ENCODE results near the gene MARCHF3.
A peak's percentile ranks its signal among the peaks of the same experiment; 100 is the strongest.

MARCHF3 gene

GRCh38 chr5:126878085-126878484 is 152.3 kb downstream of the MARCHF3 start:
- no peak overlapping the region for H3K9ac ChIP-seq (ENCODE audit: low read depth, low read length)
- no peak overlapping the region for H3K4me3 ChIP-seq (ENCODE audit: low read length)
- no peak overlapping the region for H3K27ac ChIP-seq (ENCODE audit: low read length)
- H3K9me3 ChIP-seq (ENCODE audit: insufficient read depth, low read depth, low read length): no peaks in the 10 kb centered on the region
- peaks cover 9% of the 10 kb centered on the region for H3K4me1 ChIP-seq (ENCODE audit: insufficient read depth, low read length)
- H3K27me3 ChIP-seq (ENCODE audit: insufficient read depth, low read length): no peaks in the 10 kb centered on the region
- H3K36me3 ChIP-seq (ENCODE audit: insufficient read depth, low read depth, low read length): no peaks in the 10 kb centered on the region

DNA sequence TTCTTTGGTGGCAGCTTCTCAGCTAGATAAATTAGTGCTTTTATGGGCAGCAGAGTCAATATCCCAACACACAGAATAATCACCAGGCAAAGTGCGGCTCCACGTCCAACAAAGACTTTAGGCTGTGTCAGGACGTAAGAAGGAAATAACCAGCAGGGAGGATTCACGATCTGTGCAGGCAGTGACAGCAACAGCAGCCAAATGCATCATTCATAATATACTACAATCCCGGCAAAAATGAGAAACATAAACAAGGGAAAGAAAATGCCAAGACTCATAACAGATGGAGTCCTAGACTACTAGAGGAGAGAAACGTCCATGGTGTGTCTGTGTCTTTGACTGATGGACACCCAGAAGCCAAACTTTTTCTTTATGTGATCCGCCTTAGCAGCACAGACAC is 152.8 kb downstream of the MARCHF3 start:
- no peak overlapping the region for H3K27ac ChIP-seq (ENCODE audit: low read length)
- H3K4me3 ChIP-seq (ENCODE audit: low read length): no peak overlapping the region
- H3K9me3 ChIP-seq (ENCODE audit: insufficient read depth, low read depth, low read length): no peaks in the 10 kb centered on the region

GRCh38 chr5:126875303-126875785 is 155.0 kb downstream of the MARCHF3 start:
- peaks cover 9% of the 10 kb centered on the region for H3K4me1 ChIP-seq (ENCODE audit: insufficient read depth, low read length)
- H3K27me3 ChIP-seq (ENCODE audit: insufficient read depth, low read length): no peaks in the 10 kb centered on the region
- no peaks in the 10 kb centered on the region for H3K36me3 ChIP-seq (ENCODE audit: insufficient read depth, low read depth, low read length)
- no peak overlapping the region for H3K4me3 ChIP-seq (ENCODE audit: low read length)
- no peak overlapping the region for H3K27ac ChIP-seq (ENCODE audit: low read length)
- H3K9me3 ChIP-seq (ENCODE audit: insufficient read depth, low read depth, low read length): no peaks in the 10 kb centered on the region
- H3K9ac ChIP-seq (ENCODE audit: low read depth, low read length): no peak overlapping the region

More for the DNA sequence above, 152.8 kb downstream of the MARCHF3 start:
- Histone ChIP-seq H3K4me1 (ENCODE audit: insufficient read depth, low read length) (peaks cover 9% of the 10 kb centered on the region), H3K27me3 (ENCODE audit: insufficient read depth, low read length) (no peaks in the 10 kb centered on the region), H3K36me3 (ENCODE audit: insufficient read depth, low read depth, low read length) (no peaks in the 10 kb centered on the region), H3K9ac (ENCODE audit: low read depth, low read length) (no peak overlapping the region)

DNA sequence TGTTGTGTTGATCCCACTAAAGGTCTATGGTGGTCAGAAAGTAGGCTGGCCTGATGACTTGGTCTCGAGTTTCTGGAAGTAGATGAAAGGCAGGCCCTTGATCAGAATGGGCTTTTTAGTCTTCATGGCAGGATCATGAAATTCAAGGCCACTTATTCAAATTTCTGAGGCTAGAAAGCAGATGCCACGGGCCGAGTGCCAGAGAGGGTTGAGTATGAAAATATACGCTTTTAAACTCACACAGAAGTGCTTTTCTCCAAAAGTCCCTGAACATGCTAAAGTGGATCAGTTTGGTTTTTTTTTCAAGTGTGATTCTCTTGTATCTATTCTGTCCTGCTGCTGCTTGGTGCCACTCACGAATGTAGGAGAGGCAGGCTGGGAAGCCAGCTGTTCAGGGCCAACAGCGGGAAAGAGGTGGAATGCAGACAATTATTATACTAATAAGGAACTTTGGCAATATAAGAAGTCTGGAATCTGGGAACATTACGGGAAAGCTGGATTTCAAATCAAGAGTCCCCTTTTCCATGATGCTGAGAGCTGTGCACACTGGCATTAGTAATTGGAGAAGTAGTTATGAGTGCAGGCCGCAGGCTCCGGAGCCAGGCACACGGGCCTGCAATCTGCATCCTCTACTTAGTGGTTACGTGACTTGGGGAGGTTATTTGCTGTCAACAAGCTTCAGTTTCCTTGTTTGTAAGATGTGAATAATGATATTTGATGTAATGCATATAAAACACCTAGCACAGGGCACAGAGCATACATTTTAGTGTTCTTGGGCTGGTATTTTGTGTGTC is 157.6 kb downstream of the MARCHF3 start:
- no peaks in the 10 kb centered on the region for H3K27me3 ChIP-seq (ENCODE audit: insufficient read depth, low read length)
- no peak overlapping the region for H3K9ac ChIP-seq (ENCODE audit: low read depth, low read length)
- H3K36me3 ChIP-seq (ENCODE audit: insufficient read depth, low read depth, low read length): no peaks in the 10 kb centered on the region
- H3K9me3 ChIP-seq (ENCODE audit: insufficient read depth, low read depth, low read length): no peaks in the 10 kb centered on the region
- H3K4me1 ChIP-seq (ENCODE audit: insufficient read depth, low read length): peaks cover 22% of the 10 kb centered on the region
- no peak overlapping the region for H3K27ac ChIP-seq (ENCODE audit: low read length)
- no peak overlapping the region for H3K4me3 ChIP-seq (ENCODE audit: low read length)

DNA sequence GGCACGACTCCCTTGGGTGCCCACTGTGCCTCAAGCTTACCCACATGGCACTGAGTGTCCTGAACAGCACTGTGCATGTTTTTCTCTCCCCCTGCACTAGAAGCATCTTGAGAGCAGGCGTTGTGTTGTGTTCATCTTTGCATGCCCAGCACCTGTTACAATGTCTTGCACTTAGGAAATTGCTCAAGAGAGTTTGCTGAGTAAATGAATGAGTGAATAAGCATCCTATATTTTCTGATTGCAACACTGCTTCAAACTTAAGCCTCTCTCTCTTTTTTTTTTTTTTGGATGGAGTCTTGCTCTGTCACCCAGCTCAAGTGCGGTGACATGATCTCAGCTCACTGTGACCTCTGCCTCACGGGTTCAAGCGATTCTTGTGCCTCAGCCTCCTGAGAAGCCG is 158.9 kb downstream of the MARCHF3 start:
- Histone ChIP-seq H3K9ac (ENCODE audit: low read depth, low read length) (no peak overlapping the region), H3K27me3 (ENCODE audit: insufficient read depth, low read length) (no peaks in the 10 kb centered on the region), H3K27ac (ENCODE audit: low read length) (no peak overlapping the region), H3K36me3 (ENCODE audit: insufficient read depth, low read depth, low read length) (no peaks in the 10 kb centered on the region), H3K4me1 (ENCODE audit: insufficient read depth, low read length) (peaks cover 22% of the 10 kb centered on the region), H3K4me3 (ENCODE audit: low read length) (no peak overlapping the region), H3K9me3 (ENCODE audit: insufficient read depth, low read depth, low read length) (no peaks in the 10 kb centered on the region)

DNA sequence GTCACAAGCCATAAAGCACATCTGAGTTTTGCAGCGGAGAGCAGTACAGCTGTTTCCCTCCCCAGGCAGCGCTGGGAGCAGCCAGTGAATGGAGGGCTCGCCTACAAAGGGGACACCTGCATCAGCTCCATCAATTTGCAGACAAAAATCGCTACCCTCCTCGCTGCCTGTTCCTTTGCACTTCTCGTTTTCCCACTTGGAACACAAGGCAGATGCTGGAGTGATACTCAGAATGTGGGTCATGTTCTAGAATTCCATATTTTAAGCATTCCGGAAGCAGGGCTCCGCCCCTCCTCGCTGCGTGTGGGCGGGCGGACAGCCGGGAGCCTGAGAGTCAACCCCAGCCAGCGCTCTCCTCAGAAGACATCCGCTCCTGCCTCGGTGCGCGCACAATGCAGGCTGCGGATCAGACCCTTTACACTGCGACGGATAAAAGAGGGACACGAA is 161.3 kb downstream of the MARCHF3 start:
- no peaks in the 10 kb centered on the region for H3K9me3 ChIP-seq (ENCODE audit: insufficient read depth, low read depth, low read length)
- no peaks in the 10 kb centered on the region for H3K36me3 ChIP-seq (ENCODE audit: insufficient read depth, low read depth, low read length)
- H3K4me3 ChIP-seq (ENCODE audit: low read length): peak overlapping the region; percentile 67
- peak overlapping the region; percentile 32; the same call in 1 of the 2 replicates for H3K9ac ChIP-seq (ENCODE audit: low read depth, low read length)
- peaks cover 13% of the 10 kb centered on the region; the same call in 1 of the 2 replicates for H3K4me1 ChIP-seq (ENCODE audit: insufficient read depth, low read length)
- H3K27ac ChIP-seq (ENCODE audit: low read length): no peak overlapping the region
- no peaks in the 10 kb centered on the region for H3K27me3 ChIP-seq (ENCODE audit: insufficient read depth, low read length)

DNA sequence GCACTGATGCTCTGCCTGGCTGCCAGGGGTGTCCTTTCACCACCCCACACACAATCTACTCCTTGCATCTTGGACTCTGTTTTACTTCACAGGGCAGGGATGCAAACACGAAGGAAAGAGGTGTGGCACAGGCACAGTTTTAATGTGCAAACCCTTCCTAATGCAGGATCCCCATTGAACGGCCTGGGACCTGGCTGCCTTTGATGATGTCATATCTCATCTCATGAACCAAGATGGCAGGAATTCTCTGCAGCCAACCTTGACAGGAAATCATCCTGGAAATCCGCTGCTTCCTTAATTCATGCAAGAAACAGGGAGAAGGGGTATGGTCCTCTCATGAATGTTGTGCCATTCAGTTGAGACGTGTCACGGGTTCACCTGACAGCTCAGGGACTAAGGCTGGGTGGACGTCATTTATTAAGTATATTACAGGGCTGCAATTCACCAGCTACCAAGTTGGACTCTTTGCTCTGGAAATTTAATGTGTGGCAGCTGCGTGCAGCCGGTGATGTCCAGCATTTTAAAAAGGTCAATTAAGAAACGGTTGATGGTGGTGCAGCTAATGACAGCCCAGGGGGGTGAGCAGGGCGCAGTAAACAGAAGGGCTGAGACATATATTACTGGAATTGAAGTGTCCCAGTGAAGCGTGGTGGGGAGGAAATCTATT is 161.9 kb downstream of the MARCHF3 start:
- Histone ChIP-seq H3K4me1 (ENCODE audit: insufficient read depth, low read length) (peaks cover 13% of the 10 kb centered on the region; the same call in 1 of the 2 replicates), H3K9me3 (ENCODE audit: insufficient read depth, low read depth, low read length) (no peaks in the 10 kb centered on the region), H3K4me3 (ENCODE audit: low read length) (peak overlapping the region; percentile 67; the same call in 1 of the 2 replicates), H3K9ac (ENCODE audit: low read depth, low read length) (no peak overlapping the region), H3K36me3 (ENCODE audit: insufficient read depth, low read depth, low read length) (no peaks in the 10 kb centered on the region), H3K27ac (ENCODE audit: low read length) (no peak overlapping the region), H3K27me3 (ENCODE audit: insufficient read depth, low read length) (no peaks in the 10 kb centered on the region)

GRCh38 chr5:126866851-126867636 is 163.3 kb downstream of the MARCHF3 start:
- H3K4me3 ChIP-seq (ENCODE audit: low read length): no peak overlapping the region
- no peak overlapping the region for H3K9ac ChIP-seq (ENCODE audit: low read depth, low read length)
- H3K36me3 ChIP-seq (ENCODE audit: insufficient read depth, low read depth, low read length): no peaks in the 10 kb centered on the region
- H3K9me3 ChIP-seq (ENCODE audit: insufficient read depth, low read depth, low read length): no peaks in the 10 kb centered on the region
- H3K4me1 ChIP-seq (ENCODE audit: insufficient read depth, low read length): peaks cover 13% of the 10 kb centered on the region; the same call in 1 of the 2 replicates
- no peak overlapping the region for H3K27ac ChIP-seq (ENCODE audit: low read length)
- H3K27me3 ChIP-seq (ENCODE audit: insufficient read depth, low read length): no peaks in the 10 kb centered on the region

DNA sequence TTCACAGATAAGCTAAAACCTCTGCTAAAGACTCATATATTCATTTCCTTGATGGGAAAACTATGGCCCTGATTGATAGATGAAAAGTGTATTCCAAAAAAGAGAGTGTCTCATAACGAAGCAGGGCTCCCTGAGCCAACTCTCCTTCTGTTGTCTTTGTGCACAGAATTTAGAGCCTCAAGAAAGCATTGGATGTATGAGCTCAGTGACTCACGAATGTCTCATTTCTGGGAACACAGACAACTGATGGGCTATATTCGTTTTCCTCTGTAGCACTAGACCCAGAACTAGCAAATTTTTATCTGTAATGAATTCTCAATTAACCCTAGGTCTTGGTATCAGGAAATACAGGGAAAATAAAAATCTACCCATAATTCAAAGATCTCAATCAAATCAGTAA is 165.1 kb downstream of the MARCHF3 start:
- Histone ChIP-seq H3K36me3 (ENCODE audit: insufficient read depth, low read depth, low read length) (no peaks in the 10 kb centered on the region), H3K27me3 (ENCODE audit: insufficient read depth, low read length) (no peaks in the 10 kb centered on the region), H3K9ac (ENCODE audit: low read depth, low read length) (no peak overlapping the region), H3K9me3 (ENCODE audit: insufficient read depth, low read depth, low read length) (no peaks in the 10 kb centered on the region), H3K4me3 (ENCODE audit: low read length) (no peak overlapping the region), H3K27ac (ENCODE audit: low read length) (no peak overlapping the region), H3K4me1 (ENCODE audit: insufficient read depth, low read length) (peaks cover 13% of the 10 kb centered on the region; the same call in 1 of the 2 replicates)

- H3K27me3 ChIP-seq (ENCODE audit: insufficient read depth, low read length): no peaks in the 10 kb centered on the region
- no peak overlapping the region for H3K27ac ChIP-seq (ENCODE audit: low read length)
- no peaks in the 10 kb centered on the region for H3K36me3 ChIP-seq (ENCODE audit: insufficient read depth, low read depth, low read length)
- H3K4me3 ChIP-seq (ENCODE audit: low read length): no peak overlapping the region
- H3K9ac ChIP-seq (ENCODE audit: low read depth, low read length): no peak overlapping the region
- H3K9me3 ChIP-seq (ENCODE audit: insufficient read depth, low read depth, low read length): no peaks in the 10 kb centered on the region
- H3K4me1 ChIP-seq (ENCODE audit: insufficient read depth, low read length): peaks cover 5% of the 10 kb centered on the region; the same call in 1 of the 2 replicates
Observed at GRCh38 chr5:126864042-126864688, 166.2 kb downstream of the MARCHF3 start.

DNA sequence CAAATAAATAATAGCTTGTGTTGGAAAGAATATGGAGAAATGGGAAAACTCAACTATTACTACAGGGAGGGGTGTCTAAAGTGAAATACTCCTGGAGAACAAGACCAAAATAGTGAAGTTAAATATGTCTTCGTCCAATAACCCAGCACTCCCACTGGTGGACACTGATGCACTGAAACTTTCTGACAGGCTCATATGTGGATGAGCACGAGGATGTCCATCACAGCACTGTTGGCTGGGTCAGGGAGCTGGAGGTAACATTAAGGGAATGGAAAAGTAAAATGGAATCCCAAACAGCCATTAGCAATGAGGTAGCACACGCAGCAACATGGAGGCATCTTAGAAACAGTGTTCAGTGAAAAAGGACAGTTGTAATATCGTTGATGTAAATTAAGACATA is 167.0 kb downstream of the MARCHF3 start:
- Histone ChIP-seq H3K27me3 (ENCODE audit: insufficient read depth, low read length) (no peaks in the 10 kb centered on the region), H3K9me3 (ENCODE audit: insufficient read depth, low read depth, low read length) (no peaks in the 10 kb centered on the region), H3K36me3 (ENCODE audit: insufficient read depth, low read depth, low read length) (no peaks in the 10 kb centered on the region), H3K27ac (ENCODE audit: low read length) (no peak overlapping the region), H3K9ac (ENCODE audit: low read depth, low read length) (no peak overlapping the region), H3K4me1 (ENCODE audit: insufficient read depth, low read length) (no peaks in the 10 kb centered on the region; the same call in 1 of the 2 replicates), H3K4me3 (ENCODE audit: low read length) (no peak overlapping the region)

All from iPS-20b (cell line).